ENCODE data around the gene NUDT16L1.

- no peak for TF ChIP-seq CTCF (optimal IDR thresholded peaks at IDR 0.05 in 1 of 3, IDR thresholded peaks at IDR 0.05 in 1 of 3, conservative IDR thresholded peaks at IDR 0.05 in 1 of 3; ENCODE audit: extremely low read depth in 1 of 3, insufficient read depth in 2 of 3, low read length in 3 of 3)
- TF ChIP-seq EZH2 (IDR thresholded peaks at IDR 0.05; ENCODE audit: low read length), result no peak
Observed at GRCh38 chr16:4687946-4688673, 5.3 kb upstream of the NUDT16L1 start.
